HEK293 (cell line): ENCODE data around the gene HASPIN.
A peak's percentile ranks its signal among the peaks of the same experiment; 100 is the strongest.
"Not testable (repeated sequence)": the region's sequence is repeated elsewhere in the genome, so short reads cannot be mapped to it uniquely, and the experiment has no call there.

Source experiments
- CTCF ChIA-PET: fragments of 350-600 bp; formaldehyde crosslinking; extraction: SDS; loops from one replicate; lab custom pipeline; 2021; ENCODE audit warnings: antibody characterized with exemption; lab: Yijun Ruan, JAX
- POLR2A ChIA-PET: fragments of 300-600 bp; formaldehyde crosslinking; extraction: SDS; loops from one replicate; lab custom pipeline; 2020; ENCODE audit warnings: antibody characterized with exemption, inconsistent platforms; lab: Yijun Ruan, JAX
- H3K27ac ChIP-seq: fragments of 200-500 bp; sonication (Bioruptor generic); 2 replicates; pipeline ENCODE4 v1.5.1; 2014; ENCODE audit warnings: low read depth, low read length, control low read depth, inconsistent platforms; ENCODE audit errors: extremely low read depth
- H3K36me3 ChIP-seq, 2 experiments: fragments of 200-500 bp in 1 of 2; sonication (Bioruptor generic) in 1 of 2; 1 replicate in 1 of 2; 2 replicates in 1 of 2; pipeline ENCODE4 v1.5.1; 2014 to 2017; ENCODE audit warnings: inconsistent platforms in 2 of 2, low read length in 2 of 2; ENCODE audit not compliant: control insufficient read depth in 2 of 2, insufficient read depth in 1 of 2
- H3K4me1 ChIP-seq: fragments of 200-500 bp; sonication (Bioruptor generic); 2 replicates; pipeline ENCODE4 v1.5.1; 2014; ENCODE audit warnings: mild to moderate bottlenecking, low read length, inconsistent platforms; ENCODE audit not compliant: control insufficient read depth, insufficient read depth
- H3K4me3 ChIP-seq: 2 replicates; pipeline ENCODE4 v1.5.1; 2011; ENCODE audit warnings: low read depth, mild to moderate bottlenecking, control low read depth, low read length, moderate library complexity
- H3K9me3 ChIP-seq: fragments of 200-500 bp; sonication (Bioruptor generic); 2 replicates; pipeline ENCODE4 v1.5.1; 2014; ENCODE audit warnings: low read depth, low read length, inconsistent platforms; ENCODE audit not compliant: control insufficient read depth, insufficient read depth
- PRDM1 ChIP-seq: fragments of 450-650 bp; formaldehyde crosslinking; IDR thresholded peaks from 2 replicates; pipeline ENCODE4; 2016; ENCODE audit warnings: missing biosample characterization, missing genetic modification characterization
- PRDM10 ChIP-seq: fragments of 450-650 bp; formaldehyde crosslinking; IDR thresholded peaks from 2 replicates; pipeline ENCODE4 v1.5.1; 2016; ENCODE audit warnings: missing biosample characterization, missing genetic modification characterization
- ZBTB17 ChIP-seq: fragments of 450-650 bp; formaldehyde crosslinking; IDR thresholded peaks from 2 replicates; pipeline ENCODE4 v1.5.1; 2016; ENCODE audit warnings: missing biosample characterization, missing genetic modification characterization
- ZBTB8A ChIP-seq: fragments of 450-650 bp; formaldehyde crosslinking; IDR thresholded peaks from 2 replicates; pipeline ENCODE4 v1.5.1; 2016; ENCODE audit warnings: missing biosample characterization, missing genetic modification characterization
- ZFP37 ChIP-seq: fragments of 450-650 bp; formaldehyde crosslinking; IDR thresholded peaks from 2 replicates; pipeline ENCODE4 v1.5.1; 2016; ENCODE audit warnings: missing biosample characterization, missing genetic modification characterization
- ZNF114 ChIP-seq: fragments of 450-650 bp; formaldehyde crosslinking; IDR thresholded peaks from 2 replicates; pipeline ENCODE4 v1.5.0; 2017; ENCODE audit warnings: missing biosample characterization, missing genetic modification characterization
- ZNF169 ChIP-seq: fragments of 450-650 bp; formaldehyde crosslinking; IDR thresholded peaks from 2 replicates; pipeline ENCODE4 v1.5.1; 2016; ENCODE audit warnings: missing biosample characterization, missing genetic modification characterization
- ZNF223 ChIP-seq: fragments of 450-650 bp; formaldehyde crosslinking; IDR thresholded peaks from 2 replicates; pipeline ENCODE4 v1.5.1; 2016; ENCODE audit warnings: missing biosample characterization, missing genetic modification characterization
- ZNF248 ChIP-seq: fragments of 450-650 bp; formaldehyde crosslinking; IDR thresholded peaks from 2 replicates; pipeline ENCODE4 v1.5.1; 2017; ENCODE audit warnings: missing biosample characterization, missing genetic modification characterization
- ZNF26 ChIP-seq: fragments of 450-650 bp; formaldehyde crosslinking; IDR thresholded peaks from 2 replicates; pipeline ENCODE4 v1.5.1; 2016; ENCODE audit warnings: missing biosample characterization, missing genetic modification characterization
- ZNF433 ChIP-seq: fragments of 450-650 bp; formaldehyde crosslinking; IDR thresholded peaks from 2 replicates; pipeline ENCODE4 v1.5.1; 2016; ENCODE audit warnings: missing biosample characterization, missing genetic modification characterization, low read depth
- ZNF626 ChIP-seq: fragments of 450-650 bp; sonication (Bioruptor Pico); formaldehyde crosslinking; IDR thresholded peaks from 2 replicates; pipeline ENCODE4 v1.5.1; 2018; ENCODE audit warnings: missing biosample characterization, missing genetic modification characterization, inconsistent platforms
- ZNF776 ChIP-seq: fragments of 450-650 bp; formaldehyde crosslinking; IDR thresholded peaks from 2 replicates; pipeline ENCODE4 v1.5.0; 2017; ENCODE audit warnings: missing biosample characterization, missing genetic modification characterization, borderline replicate concordance

The HASPIN gene

GRCh38 chr17:3730881-3731429, 7.3 kb downstream of the HASPIN start:
- CTCF ChIA-PET: interaction anchor here (0.7 to 1.7 kb wide), 2 partner anchors 97 to 344 kb away, joined by 3 to 4 read pairs; no protein-coding TSS in a partner anchor
- Histone ChIP-seq H3K9me3 (no peaks in the 10 kb centered on the region), H3K27ac (no peak overlapping the region), H3K36me3 (peaks cover 24 to 26% of the 10 kb centered on the region in 2 experiments), H3K4me3 (no peak overlapping the region), H3K4me1 (no peaks in the 10 kb centered on the region)
- POLR2A ChIA-PET: interaction anchor here (0.6 to 1.1 kb wide), 2 partner anchors 24 to 116 kb away, joined by 3 read pairs; no protein-coding TSS in a partner anchor
- TF ChIP-seq ZFP37 (tag by site-specific recombination): no peak
- peak; percentile 29; the same call in 1 of the 2 replicates for TF ChIP-seq ZBTB17
- peak; percentile 83 for TF ChIP-seq PRDM10 (tag by site-specific recombination)
- no peak for TF ChIP-seq ZNF26 (tag by site-specific recombination)
- TF ChIP-seq PRDM1 (tag by site-specific recombination): 0 out of 2 replicates have a peak, but pooled peaks have one; percentile 11
- no peak for TF ChIP-seq ZNF169 (tag by site-specific recombination)

GRCh38 chr17:3732210-3732621, 8.5 kb downstream of the HASPIN start:
- TF ChIP-seq ZBTB17: peak; percentile 13; the same call in 1 of the 2 replicates
- no peak for TF ChIP-seq ZBTB8A (tag by site-specific recombination)
- CTCF ChIA-PET: interaction anchor here (0.6 to 9.6 kb wide), 6 partner anchors 8 to 669 kb away, joined by 3 to 172 read pairs (median 12); partner anchors contain the start of genes HASPIN and NCBP3
- POLR2A ChIA-PET: no interaction called here

GRCh38 chr17:3734911-3735276, 11.2 kb downstream of the HASPIN start:
- not testable (repeated sequence) for H3K4me1 ChIP-seq, H3K36me3 ChIP-seq, H3K27ac ChIP-seq, H3K9me3 ChIP-seq, H3K4me3 ChIP-seq
- ChIA-PET CTCF (interaction anchor here (0.6 to 9.6 kb wide), 23 partner anchors 11 to 340 kb away, joined by 3 to 172 read pairs (median 4); partner anchors contain the start of genes HASPIN and NCBP3), POLR2A (interaction anchor here (1.5 kb wide), 1 partner anchor 11 kb away, joined by 6 read pairs; the partner anchor contains the start of gene HASPIN)

More at GRCh38 chr17:3732210-3732621, 8.5 kb downstream of the HASPIN start:
- Histone ChIP-seq H3K27ac (no peak overlapping the region), H3K4me1 (no peaks in the 10 kb centered on the region), H3K36me3 (peaks cover 14% of the 10 kb centered on the region in 2 experiments), H3K9me3 (no peaks in the 10 kb centered on the region), H3K4me3 (no peak overlapping the region)

GRCh38 chr17:3735515-3735914, 11.8 kb downstream of the HASPIN start:
- H3K4me3 ChIP-seq: no peak overlapping the region
- ChIA-PET CTCF (interaction anchor here (0.6 to 9.6 kb wide), 16 partner anchors 12 to 339 kb away, joined by 3 to 172 read pairs (median 5); partner anchors contain the start of genes HASPIN and NCBP3), POLR2A (interaction anchor here (1.5 kb wide), 1 partner anchor 12 kb away, joined by 6 read pairs; the partner anchor contains the start of gene HASPIN)
- H3K9me3 ChIP-seq: no peaks in the 10 kb centered on the region
- H3K36me3 ChIP-seq: no peaks in the 10 kb centered on the region
- no peaks in the 10 kb centered on the region for H3K4me1 ChIP-seq
- no peak overlapping the region for H3K27ac ChIP-seq
- TF ChIP-seq ZNF223 (tag by site-specific recombination) (no peak), ZNF248 (tag by site-specific recombination) (no peak), ZNF114 (no peak), ZNF776 (tag by site-specific recombination) (no peak), ZNF626 (tag by site-specific recombination) (no peak), ZNF433 (tag by site-specific recombination) (no peak)
